Activated CD4-positive, CD25-positive, alpha-beta regulatory T cell treated with anti-CD3 and anti-CD28 coated beads, Interleukin-2, amount 50 U/mL, for 24 hours (primary cell): ENCODE data around the gene GDPD2.
"Not testable (repeated sequence)": the region's sequence is repeated elsewhere in the genome, so short reads cannot be mapped to it uniquely, and the experiment has no call there.

Experiments used
- ATAC-seq, 2 donors: fragments of 150-1000 bp; cut with Tn5 transposase; one replicate each; pipeline ENCODE4 v1.10.0; 2021; ENCODE audit warnings: mild to moderate bottlenecking in 1 of 2, moderate library complexity in 1 of 2

Gene GDPD2, protein sequence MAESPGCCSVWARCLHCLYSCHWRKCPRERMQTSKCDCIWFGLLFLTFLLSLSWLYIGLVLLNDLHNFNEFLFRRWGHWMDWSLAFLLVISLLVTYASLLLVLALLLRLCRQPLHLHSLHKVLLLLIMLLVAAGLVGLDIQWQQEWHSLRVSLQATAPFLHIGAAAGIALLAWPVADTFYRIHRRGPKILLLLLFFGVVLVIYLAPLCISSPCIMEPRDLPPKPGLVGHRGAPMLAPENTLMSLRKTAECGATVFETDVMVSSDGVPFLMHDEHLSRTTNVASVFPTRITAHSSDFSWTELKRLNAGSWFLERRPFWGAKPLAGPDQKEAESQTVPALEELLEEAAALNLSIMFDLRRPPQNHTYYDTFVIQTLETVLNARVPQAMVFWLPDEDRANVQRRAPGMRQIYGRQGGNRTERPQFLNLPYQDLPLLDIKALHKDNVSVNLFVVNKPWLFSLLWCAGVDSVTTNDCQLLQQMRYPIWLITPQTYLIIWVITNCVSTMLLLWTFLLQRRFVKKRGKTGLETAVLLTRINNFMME

GRCh38 chrX:70422851-70423341, at the start of gene GDPD2:
TSS of gene GDPD2 (plus strand) at chrX:70423314. CDS start at chrX:70424985, 1,671 bp downstream.
- ATAC-seq = no peak

GRCh38 chrX:70386235-70386634, 36.9 kb upstream of the GDPD2 start:
- no peak for ATAC-seq

DNA sequence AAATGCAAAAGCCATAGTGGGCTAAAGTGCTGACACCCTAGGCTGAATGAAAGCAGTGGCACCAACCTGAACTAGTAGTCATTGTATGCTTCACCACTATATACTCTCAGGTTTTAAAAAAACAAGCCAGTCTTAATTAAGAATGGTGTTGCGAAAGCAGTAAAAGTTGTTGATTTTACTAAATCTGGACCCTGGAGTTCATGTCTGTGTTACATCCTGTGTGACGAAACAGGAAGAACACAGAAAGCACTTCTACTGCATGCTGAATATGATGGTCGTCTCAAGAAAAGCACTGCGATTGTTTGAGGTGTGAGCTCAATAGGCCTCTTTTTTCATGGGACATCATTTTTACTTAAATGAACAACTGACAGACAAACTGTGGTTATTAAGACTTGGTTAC, 24.2 kb upstream of the GDPD2 start:
- peak; percentile 56 to 70 for ATAC-seq

DNA sequence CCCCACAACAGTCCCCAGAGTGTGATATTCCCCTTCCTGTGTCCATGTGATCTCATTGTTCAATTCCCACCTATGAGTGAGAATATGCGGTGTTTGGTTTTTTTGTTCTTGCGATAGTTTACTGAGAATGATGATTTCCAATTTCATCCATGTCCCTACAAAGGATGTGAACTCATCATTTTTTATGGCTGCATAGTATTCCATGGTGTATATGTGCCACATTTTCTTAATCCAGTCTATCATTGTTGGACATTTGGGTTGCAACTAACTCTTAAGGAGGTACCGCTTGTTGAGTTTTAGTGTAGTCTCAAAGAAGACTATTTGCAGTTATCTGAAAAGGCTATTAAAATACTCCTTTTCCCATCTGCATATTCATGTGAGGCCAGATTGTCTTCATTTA, 22.9 kb upstream of the GDPD2 start:
- ATAC-seq = not testable (repeated sequence)

DNA sequence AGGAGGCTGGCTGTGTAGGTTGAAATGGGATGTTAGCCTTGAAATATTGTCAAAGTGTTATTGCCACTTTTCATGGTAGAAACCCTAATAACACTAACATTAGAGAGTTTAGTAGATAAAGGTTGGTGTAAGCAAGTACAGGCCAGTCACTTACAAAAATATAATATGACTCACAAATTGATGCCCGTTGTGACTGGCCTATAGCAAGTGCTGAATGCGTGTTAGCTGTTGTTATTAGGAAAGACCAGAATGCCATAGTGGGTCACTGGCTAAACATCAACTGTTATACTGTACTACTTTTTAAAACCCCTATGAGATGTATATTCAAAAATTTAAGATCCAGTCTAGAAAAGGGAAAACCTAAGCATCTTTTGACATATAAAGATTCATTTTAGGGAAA, 20.4 kb upstream of the GDPD2 start:
- no peak for ATAC-seq

DNA sequence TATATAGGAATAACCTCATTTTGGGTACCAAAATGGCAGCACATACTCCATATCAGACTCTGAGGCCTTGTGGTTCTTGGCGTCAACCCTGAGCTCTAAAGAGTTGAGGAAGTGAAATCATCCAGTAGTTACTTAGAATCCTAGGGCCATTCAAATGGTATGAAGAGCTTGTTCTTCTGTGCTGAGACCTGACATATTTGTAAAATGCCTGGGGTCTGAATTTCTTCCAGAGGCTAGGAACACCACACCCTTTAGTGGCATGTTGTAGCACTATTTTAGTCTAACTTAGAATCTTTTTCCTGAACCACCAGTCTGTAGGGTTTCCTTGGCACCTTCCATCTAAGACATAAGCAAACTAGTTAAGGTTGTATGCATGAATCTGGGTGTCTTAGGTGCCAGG, 18.1 kb upstream of the GDPD2 start:
- no peak for ATAC-seq

- no peak for ATAC-seq
These were observed 12.2 kb upstream of the GDPD2 start for GRCh38 chrX:70410921-70411320.

DNA sequence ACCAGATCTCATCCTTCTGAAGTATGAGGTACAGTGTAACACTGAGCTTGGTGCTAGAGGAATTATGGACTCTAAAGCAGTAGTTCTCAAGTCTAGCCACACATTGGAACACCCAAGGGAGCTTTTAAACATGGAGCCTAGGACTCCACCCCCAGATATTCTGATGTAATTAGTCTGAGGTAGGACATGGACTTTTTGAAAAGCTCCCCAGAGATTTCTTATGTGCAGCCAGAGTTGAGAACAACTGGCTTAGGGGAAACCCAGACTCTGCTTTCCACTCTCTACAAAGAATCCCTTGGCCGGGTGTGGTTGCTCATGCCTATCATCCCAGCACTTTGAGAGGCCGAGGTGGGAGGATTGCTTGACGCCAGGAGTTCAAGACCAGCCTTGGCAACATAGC, 11.6 kb upstream of the GDPD2 start:
- ATAC-seq = no peak

DNA sequence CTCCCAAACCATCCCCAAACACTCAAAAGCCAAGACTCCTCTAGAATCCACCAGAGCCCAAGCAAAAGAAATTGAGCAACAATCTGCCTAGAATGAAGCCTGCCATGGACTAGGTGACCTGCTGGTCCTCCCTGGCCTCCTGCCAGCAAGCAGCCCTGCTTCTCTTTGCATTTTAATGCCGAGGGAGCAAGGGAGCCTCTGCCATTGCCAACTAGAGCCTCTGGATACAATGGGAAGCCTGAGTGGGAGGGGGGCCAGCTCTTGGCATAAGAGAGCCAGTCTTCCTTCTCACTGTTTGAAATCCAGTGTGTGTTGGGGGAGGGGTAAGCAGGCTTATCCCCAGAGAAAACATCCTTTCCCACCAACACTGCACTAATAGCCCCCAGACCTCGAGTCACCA, 1.5 kb upstream of the GDPD2 start:
- no peak for ATAC-seq

DNA sequence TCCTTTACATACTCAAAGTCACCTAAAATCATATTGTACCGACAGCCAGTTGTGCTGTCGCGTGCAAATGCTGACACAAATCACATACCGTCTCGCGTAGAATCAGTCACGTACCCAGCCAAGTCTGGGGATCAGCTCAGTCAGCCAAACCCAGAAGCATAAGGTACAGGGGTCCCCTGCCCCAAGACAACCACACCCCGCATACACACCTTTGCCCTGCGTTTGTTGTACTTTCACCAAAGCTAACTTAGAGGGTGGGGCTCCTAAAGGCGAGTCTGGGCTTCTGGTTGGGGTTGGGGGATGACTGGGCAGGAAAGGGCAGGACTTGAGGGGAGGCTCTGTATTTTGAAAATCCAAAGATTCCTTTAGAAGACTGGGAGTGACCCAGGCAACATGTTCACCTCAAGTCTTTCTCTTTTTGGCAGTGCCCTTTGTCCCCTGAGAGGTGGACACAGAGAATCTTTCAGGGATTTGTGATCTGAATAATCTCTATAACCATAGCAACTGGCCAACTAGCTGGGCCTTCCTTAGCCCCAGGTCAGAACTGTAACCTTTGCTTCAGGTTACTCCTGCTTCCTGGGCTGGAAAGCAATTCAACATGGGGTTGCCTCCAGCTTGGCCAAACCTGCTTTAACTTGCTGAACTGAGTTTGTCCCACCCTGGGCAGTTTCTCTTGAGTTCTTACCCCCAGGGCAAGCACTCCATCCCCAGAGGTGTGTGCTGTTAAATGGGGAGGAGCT, 992 bp downstream of the GDPD2 start:
- no peak for ATAC-seq

- ATAC-seq = no peak
These were observed 1.7 kb downstream of the GDPD2 start for GRCh38 chrX:70424801-70425200.

DNA sequence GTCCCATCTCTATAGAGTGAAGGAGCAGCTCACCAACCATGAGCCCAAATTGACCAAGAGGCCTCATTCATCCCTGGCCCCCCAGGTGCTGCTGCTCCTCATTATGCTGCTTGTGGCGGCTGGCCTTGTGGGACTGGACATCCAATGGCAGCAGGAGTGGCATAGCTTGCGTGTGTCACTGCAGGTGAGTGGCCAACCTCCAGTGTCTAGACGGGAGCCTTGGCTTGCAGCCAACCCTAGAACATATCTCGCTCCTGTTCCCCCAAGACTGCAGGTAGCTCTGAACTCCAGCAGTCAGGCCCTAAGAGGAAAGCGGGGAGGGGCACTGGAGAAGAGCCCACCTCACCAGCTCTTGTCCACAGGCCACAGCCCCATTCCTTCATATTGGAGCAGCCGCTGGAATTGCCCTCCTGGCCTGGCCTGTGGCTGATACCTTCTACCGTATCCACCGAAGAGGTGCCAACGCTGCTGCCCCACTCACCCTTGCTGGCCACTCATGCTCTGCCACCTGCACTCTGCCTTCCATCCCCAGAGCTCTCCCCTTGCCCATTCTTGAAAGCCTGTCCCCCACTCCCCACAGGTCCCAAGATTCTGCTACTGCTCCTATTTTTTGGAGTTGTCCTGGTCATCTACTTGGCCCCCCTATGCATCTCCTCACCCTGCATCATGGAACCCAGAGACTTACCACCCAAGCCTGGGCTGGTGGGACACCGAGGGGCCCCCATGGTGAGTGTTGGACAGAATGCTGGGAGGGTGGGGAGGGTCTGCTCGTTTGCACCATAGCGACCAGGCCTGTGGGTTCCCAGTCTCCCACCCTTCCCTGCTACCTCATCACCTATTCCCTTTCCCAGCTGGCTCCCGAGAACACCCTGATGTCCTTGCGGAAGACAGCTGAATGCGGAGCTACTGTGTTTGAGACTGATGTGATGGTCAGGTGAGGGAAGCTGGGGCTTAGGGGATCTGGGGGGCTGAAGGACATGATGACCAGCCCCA, 3.5 kb downstream of the GDPD2 start:
- no peak for ATAC-seq

DNA sequence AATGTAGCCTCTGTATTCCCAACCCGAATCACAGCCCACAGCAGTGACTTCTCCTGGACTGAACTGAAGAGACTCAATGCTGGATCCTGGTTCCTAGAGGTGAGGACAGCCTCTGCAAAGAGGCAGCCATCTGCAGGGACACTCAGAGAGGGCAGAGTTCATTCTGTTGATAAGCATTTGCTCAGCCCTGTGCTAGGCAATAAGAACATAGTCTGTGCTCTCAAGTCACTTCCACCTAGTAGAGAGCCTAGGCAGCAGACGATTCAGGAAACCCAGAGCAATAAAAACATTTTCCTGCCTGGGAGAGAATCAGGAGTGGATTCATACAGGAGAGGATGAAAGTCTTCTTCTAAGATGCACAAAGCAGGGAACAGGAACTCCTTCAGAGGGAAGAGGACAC, 4.3 kb downstream of the GDPD2 start:
- no peak for ATAC-seq

GRCh38 chrX:70429759-70430158, 6.6 kb downstream of the GDPD2 start:
- no peak for ATAC-seq

GRCh38 chrX:70432936-70433847, 10.1 kb downstream of the GDPD2 start:
- no peak for ATAC-seq

- ATAC-seq = peak; percentile 76 to 78
These were observed 10.8 kb downstream of the GDPD2 start for GRCh38 chrX:70433848-70434351.

GRCh38 chrX:70434352-70434866, 11.3 kb downstream of the GDPD2 start:
- peak; percentile 61 to 71 for ATAC-seq

GRCh38 chrX:70434914-70435586, 11.9 kb downstream of the GDPD2 start:
- peak; percentile 17 to 39 for ATAC-seq

- no peak for ATAC-seq
These were observed 13.2 kb downstream of the GDPD2 start for GRCh38 chrX:70436343-70436742.

GRCh38 chrX:70437011-70437410, 13.9 kb downstream of the GDPD2 start:
- ATAC-seq = no peak
